Measurements from ENCODE around the gene MAGEC1.

Gene MAGEC1

GRCh38 chrX:141935645-141936044, 32.0 kb downstream of the MAGEC1 start:
- Histone ChIP-seq H3K27ac (ENCODE audit: low read length) (no peak overlapping the region), H3K27me3 (ENCODE audit: insufficient read depth, low read length) (no peaks in the 10 kb centered on the region), H3K36me3 (ENCODE audit: insufficient read depth, low read depth, low read length) (no peaks in the 10 kb centered on the region), H3K9ac (ENCODE audit: low read depth, low read length) (no peak overlapping the region), H3K4me3 (ENCODE audit: low read length) (no peak overlapping the region), H3K4me1 (ENCODE audit: insufficient read depth, low read length) (no peaks in the 10 kb centered on the region), H3K9me3 (ENCODE audit: insufficient read depth, low read depth, low read length) (no peaks in the 10 kb centered on the region)

- Histone ChIP-seq H3K36me3 (ENCODE audit: insufficient read depth, low read depth, low read length) (no peaks in the 10 kb centered on the region), H3K27ac (ENCODE audit: low read length) (no peak overlapping the region), H3K4me3 (ENCODE audit: low read length) (no peak overlapping the region), H3K4me1 (ENCODE audit: insufficient read depth, low read length) (no peaks in the 10 kb centered on the region), H3K9ac (ENCODE audit: low read depth, low read length) (no peak overlapping the region), H3K9me3 (ENCODE audit: insufficient read depth, low read depth, low read length) (no peaks in the 10 kb centered on the region), H3K27me3 (ENCODE audit: insufficient read depth, low read length) (no peaks in the 10 kb centered on the region)
These were observed 32.4 kb downstream of the MAGEC1 start for GRCh38 chrX:141936080-141936479.

GRCh38 chrX:141941234-141941633, 37.5 kb downstream of the MAGEC1 start:
- Histone ChIP-seq H3K36me3 (ENCODE audit: insufficient read depth, low read depth, low read length) (no peaks in the 10 kb centered on the region), H3K27me3 (ENCODE audit: insufficient read depth, low read length) (no peaks in the 10 kb centered on the region), H3K9ac (ENCODE audit: low read depth, low read length) (no peak overlapping the region), H3K9me3 (ENCODE audit: insufficient read depth, low read depth, low read length) (no peaks in the 10 kb centered on the region), H3K4me3 (ENCODE audit: low read length) (no peak overlapping the region), H3K4me1 (ENCODE audit: insufficient read depth, low read length) (no peaks in the 10 kb centered on the region), H3K27ac (ENCODE audit: low read length) (no peak overlapping the region)

GRCh38 chrX:141945426-141945825, 41.7 kb downstream of the MAGEC1 start:
- H3K27me3 ChIP-seq (ENCODE audit: insufficient read depth, low read length): no peaks in the 10 kb centered on the region
- H3K36me3 ChIP-seq (ENCODE audit: insufficient read depth, low read depth, low read length): no peaks in the 10 kb centered on the region
- no peaks in the 10 kb centered on the region for H3K9me3 ChIP-seq (ENCODE audit: insufficient read depth, low read depth, low read length)
- H3K4me1 ChIP-seq (ENCODE audit: insufficient read depth, low read length): no peaks in the 10 kb centered on the region
- H3K9ac ChIP-seq (ENCODE audit: low read depth, low read length): no peak overlapping the region
- H3K4me3 ChIP-seq (ENCODE audit: low read length): no peak overlapping the region
- no peak overlapping the region for H3K27ac ChIP-seq (ENCODE audit: low read length)

GRCh38 chrX:141947350-141947749, 43.7 kb downstream of the MAGEC1 start:
- Histone ChIP-seq H3K4me1 (ENCODE audit: insufficient read depth, low read length) (no peaks in the 10 kb centered on the region), H3K9me3 (ENCODE audit: insufficient read depth, low read depth, low read length) (no peaks in the 10 kb centered on the region), H3K36me3 (ENCODE audit: insufficient read depth, low read depth, low read length) (no peaks in the 10 kb centered on the region), H3K27ac (ENCODE audit: low read length) (no peak overlapping the region), H3K27me3 (ENCODE audit: insufficient read depth, low read length) (no peaks in the 10 kb centered on the region), H3K9ac (ENCODE audit: low read depth, low read length) (no peak overlapping the region), H3K4me3 (ENCODE audit: low read length) (no peak overlapping the region)

- Histone ChIP-seq H3K4me1 (ENCODE audit: insufficient read depth, low read length) (no peaks in the 10 kb centered on the region), H3K4me3 (ENCODE audit: low read length) (no peak overlapping the region), H3K9ac (ENCODE audit: low read depth, low read length) (no peak overlapping the region), H3K27me3 (ENCODE audit: insufficient read depth, low read length) (no peaks in the 10 kb centered on the region), H3K27ac (ENCODE audit: low read length) (no peak overlapping the region), H3K9me3 (ENCODE audit: insufficient read depth, low read depth, low read length) (no peaks in the 10 kb centered on the region), H3K36me3 (ENCODE audit: insufficient read depth, low read depth, low read length) (no peaks in the 10 kb centered on the region)
These were observed 48.9 kb downstream of the MAGEC1 start for GRCh38 chrX:141952603-141953002.

GRCh38 chrX:141958675-141959074, 55.0 kb downstream of the MAGEC1 start:
- no peak overlapping the region for H3K9ac ChIP-seq (ENCODE audit: low read depth, low read length)
- no peaks in the 10 kb centered on the region for H3K4me1 ChIP-seq (ENCODE audit: insufficient read depth, low read length)
- no peaks in the 10 kb centered on the region for H3K27me3 ChIP-seq (ENCODE audit: insufficient read depth, low read length)
- no peaks in the 10 kb centered on the region for H3K36me3 ChIP-seq (ENCODE audit: insufficient read depth, low read depth, low read length)
- H3K9me3 ChIP-seq (ENCODE audit: insufficient read depth, low read depth, low read length): 0 out of 2 replicates have a peak, but pooled peaks cover 1% of the 10 kb centered on the region
- H3K4me3 ChIP-seq (ENCODE audit: low read length): no peak overlapping the region
- no peak overlapping the region for H3K27ac ChIP-seq (ENCODE audit: low read length)
